Stimulated activated CD8-positive, alpha-beta memory T cell treated with anti-CD3 and anti-CD28 coated beads, Interleukin-4, amount 100 ng/mL, for 4 hours (primary cell): ENCODE measurements around the gene KIAA2012.
"Not testable (repeated sequence)": the region's sequence is repeated elsewhere in the genome, so short reads cannot be mapped to it uniquely, and the experiment has no call there.

Source experiments
- DNase-seq, 2 donors: peaks; one replicate each; pipeline ENCODE4 v3.0.0-alpha.2; 2020; ENCODE audit warnings: low read depth in 2 of 2, low spot score in 1 of 2

The KIAA2012 gene

DNA sequence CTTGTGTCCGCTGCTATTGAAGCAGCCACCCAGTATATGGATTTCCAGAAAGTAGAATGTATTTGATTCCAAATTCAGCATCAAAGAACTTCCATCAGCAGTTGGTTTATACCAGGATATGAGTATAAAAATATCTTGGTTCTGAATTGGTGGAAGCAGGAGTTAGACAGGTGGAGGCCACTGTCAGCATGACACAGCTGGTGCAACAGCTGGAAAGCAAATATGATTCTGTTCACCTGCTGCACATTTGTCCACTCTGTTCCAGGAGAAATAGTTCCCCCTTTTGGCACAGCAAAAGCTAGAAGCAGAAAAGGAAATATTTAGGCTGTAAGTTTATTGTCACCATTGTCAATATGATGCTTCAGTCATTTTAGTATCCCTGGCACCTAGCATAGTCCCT is 41.2 kb downstream of the KIAA2012 start:
- no peak for DNase-seq

DNA sequence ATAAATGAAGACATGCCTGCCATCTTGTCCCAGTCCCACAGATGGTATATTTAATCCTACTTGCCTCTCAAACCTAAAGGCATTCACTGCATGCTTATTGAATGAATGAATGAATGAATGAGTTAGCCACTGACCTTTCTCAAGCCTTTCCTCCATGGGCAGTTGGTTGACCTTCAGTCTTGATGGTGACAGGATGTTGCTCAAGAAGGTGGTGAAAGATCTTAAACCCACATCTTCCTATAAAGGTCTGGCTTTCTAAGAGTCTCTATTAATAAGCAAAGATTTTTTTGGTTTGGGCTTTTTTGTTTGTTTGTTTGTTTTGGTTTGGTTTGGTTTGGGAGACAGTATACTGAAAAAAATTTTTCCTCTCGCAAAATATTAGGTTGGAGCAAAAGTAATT is 41.7 kb downstream of the KIAA2012 start:
- DNase-seq: no peak

DNA sequence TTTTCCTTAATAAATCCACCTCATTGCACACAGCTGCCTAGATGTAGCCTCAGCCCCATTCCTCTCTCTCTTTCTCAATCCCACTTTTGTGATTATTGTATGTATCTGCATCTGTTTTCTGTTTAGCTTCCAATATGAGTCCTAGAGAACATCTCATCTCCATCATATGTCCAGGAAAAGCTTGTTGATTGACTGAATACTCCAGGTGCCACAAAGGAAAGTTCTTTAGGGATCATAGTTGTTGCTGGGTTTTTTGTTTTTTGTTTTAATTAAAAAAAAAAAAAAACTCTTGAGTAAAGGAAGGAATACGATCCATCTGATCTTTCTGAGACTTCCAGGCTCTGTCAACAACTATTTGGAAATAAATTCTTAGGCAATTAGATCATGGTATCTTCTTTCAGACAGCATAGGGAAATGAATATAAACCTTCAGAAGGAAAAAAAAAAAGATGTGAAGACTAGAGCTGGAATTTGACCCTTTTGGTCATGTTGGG is 42.5 kb downstream of the KIAA2012 start:
- DNase-seq: no peak

- no peak for DNase-seq
Measured at GRCh38 chr2:202116691-202117090, 43.6 kb downstream of the KIAA2012 start.

DNA sequence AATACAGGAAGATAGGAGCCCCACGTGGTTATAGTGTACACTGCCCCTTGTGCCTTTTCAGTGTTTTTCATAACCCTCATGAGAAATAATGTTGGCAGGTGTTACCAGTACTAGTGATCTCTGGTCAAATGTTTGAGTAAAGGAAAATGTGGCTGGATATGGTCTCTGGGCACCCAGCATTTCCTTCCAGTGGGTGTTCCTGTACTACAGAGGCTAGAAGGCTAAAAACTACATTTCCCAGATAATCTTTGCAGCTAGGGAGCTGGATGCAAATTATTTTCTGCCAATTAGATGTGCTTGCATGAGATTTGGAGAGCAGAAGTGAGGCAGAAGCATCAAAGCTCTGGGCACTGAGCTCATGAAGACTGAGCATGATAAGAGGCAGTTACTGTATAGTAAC is 45.1 kb downstream of the KIAA2012 start:
- no peak for DNase-seq

DNA sequence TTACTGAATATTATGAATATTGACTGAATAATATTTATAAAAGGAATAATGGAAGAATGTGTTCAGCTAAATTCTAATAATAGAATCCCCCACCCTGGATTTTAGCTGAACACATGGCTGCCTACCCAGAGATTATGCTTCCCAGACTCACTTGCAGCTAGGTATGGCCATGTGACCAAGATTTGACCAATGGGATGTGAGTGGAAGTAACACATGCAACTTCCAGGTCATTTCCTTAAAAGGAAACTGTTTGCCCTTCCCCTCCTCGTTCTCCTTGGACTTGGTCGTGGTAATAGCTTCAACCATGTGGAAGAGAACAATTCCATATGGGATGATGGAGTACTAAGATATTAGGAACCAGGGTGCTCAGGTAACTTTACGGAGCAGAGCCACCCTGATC is 47.8 kb downstream of the KIAA2012 start:
- DNase-seq: no peak

DNA sequence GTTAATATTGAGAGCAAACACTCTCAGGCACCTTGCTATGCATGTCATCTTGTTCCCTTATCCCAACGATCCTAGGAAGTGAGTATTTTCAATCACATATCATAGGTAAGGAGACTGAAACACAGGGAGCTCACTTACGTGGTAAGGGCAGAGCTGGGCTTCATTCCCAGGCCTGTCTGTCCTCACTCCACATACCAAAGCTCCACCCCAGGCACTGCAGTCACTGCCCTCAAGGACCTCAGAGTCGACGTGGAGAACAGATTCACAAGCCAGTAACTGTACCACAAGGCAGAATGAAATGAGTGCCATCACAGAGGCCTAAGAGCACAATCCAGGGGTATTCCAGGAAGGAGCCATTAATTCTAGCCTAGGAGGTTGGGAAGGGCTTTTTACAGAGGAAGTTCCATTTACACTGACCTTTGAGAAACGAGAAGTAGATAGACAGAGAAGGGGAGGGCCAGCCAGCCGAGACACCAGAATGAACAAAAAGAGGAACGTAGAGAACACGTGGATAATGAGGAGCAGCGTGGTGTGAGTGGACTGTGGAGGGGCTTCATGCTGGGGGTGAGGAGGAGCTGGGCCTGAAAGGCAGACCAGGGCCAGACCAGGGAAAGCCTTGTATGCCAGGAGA is 48.6 kb downstream of the KIAA2012 start:
- DNase-seq: no peak

- no peak for DNase-seq
Measured at GRCh38 chr2:202122163-202122540, 49.1 kb downstream of the KIAA2012 start.

DNA sequence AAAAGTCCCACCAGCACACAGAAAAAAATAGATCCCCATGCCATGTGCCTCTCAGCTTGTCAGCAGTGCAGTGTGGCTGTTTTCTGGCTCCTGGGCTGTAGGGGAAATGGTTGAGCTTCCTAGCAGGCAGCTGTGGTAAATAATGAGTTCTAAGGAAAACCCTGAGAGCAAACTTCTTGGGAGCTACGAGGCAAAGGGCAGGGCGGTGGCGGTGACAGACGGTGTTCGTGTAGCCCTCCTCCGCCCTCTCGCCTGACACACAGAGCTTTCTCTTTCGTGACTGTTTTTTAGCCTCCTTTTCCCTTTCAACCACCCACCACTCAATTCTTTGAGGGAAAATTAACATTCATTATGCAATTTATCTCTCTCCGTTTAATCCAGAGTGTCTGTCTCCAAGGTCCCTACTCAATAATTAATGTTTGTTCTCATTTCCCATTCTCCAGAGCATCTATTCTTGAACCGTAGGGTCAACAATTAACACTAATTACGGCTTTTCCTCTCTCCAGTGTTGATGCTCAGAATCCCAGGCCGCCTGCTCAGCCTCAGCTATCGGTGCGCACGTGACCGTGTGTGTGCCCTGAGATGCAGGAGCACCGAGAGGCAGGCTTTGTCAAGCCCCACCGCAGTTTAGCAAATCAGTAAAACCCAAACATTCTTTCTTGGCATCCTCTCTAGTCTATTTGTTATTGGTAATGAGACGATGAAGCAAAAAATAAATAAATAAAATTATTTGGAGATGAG is 50.1 kb downstream of the KIAA2012 start:
- DNase-seq: no peak

- DNase-seq: no peak
Measured at GRCh38 chr2:202124286-202124685, 51.2 kb downstream of the KIAA2012 start.

GRCh38 chr2:202127687-202128331 is 54.8 kb downstream of the KIAA2012 start:
- no peak for DNase-seq

GRCh38 chr2:202129841-202130240 is 56.8 kb downstream of the KIAA2012 start:
- DNase-seq: no peak

DNA sequence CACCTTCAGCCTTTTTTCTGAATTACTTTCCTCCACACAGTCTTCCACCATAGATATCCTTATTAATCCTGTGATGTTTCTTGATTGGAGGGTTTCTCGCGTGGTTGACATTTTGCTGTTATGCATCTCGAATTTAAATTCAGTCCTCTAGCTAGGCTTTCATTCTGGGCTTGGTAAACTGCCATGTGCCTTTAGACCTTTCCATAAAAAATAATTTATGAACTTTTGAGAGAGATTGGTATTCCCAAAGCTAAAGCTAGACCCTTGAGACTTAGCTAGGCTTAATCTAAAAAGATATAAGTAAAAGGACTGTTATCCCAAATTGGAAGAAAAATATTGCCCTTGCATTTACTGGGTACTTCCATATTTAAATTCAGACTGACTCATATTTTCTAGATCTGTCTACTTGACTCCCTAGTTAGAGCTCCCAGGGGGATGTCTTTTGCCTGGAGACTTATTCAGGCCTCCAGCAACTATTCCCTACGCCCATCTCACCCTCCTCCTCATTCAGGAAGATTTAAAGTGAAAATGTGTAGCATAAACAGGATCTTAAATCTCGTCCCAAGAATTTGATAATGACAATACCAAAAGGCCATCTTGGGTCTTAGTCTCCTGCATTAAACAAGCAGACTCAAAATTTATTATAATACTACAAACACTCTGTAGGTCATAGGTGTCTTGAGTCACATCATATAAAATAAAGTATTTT is 60.3 kb downstream of the KIAA2012 start:
- DNase-seq: no peak

- DNase-seq: no peak
Measured at GRCh38 chr2:202133909-202134265, 60.8 kb downstream of the KIAA2012 start.

GRCh38 chr2:202135091-202135874 is 62.2 kb downstream of the KIAA2012 start:
- no peak for DNase-seq

DNA sequence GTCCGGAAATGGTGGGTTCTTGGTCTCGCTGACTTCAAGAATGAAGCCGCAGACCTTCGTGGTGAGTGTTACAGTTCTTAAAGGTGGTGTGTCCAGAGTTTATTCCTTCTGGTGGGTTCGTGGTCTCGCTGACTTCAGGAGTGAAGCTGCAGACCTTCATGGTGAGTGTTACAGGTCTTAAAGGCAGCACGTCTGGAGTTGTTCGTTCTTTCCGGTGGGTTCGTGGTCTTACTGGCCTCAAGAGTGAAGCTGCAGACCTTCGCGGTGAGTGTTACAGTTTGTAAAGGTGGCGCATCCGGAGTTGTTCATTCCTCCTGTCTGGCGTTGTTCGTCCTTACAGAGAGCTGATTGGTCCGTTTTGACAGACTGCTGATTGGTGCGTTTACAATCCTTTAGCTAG is 63.0 kb downstream of the KIAA2012 start:
- not testable (repeated sequence) for DNase-seq

- no peak for DNase-seq
Measured at GRCh38 chr2:202136526-202136925, 63.5 kb downstream of the KIAA2012 start.

- no peak for DNase-seq
Measured at GRCh38 chr2:202140522-202141252, 67.6 kb downstream of the KIAA2012 start.

DNA sequence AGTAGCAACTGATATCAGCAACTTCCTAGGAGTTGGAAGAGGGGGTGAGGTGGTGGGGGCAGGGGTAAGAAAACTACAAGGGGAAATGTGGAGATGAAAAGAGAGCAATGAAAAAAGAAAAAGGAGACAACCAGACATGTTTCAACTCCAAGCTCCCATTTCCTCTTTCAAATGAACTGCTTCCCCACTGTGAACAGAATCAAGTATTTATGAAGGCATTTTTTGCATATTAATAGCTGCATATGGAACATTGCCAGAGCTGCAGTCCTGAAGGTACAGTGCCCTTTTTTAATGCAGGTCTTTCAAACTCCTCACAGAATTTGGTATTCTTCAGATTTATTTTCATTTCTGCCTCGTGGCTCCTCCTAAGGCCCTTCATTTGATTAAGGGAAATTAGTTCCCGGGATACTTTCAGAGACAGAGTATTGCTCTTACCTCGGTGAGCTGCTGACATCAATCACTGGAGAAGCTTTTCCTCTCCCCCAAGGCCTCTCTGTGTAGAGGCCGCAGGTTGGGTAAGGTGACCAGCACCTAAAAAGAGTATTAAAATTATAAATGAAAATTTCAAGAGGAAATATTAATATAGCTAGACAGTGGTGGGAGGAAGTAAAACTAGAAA is 68.4 kb downstream of the KIAA2012 start:
- DNase-seq: no peak

DNA sequence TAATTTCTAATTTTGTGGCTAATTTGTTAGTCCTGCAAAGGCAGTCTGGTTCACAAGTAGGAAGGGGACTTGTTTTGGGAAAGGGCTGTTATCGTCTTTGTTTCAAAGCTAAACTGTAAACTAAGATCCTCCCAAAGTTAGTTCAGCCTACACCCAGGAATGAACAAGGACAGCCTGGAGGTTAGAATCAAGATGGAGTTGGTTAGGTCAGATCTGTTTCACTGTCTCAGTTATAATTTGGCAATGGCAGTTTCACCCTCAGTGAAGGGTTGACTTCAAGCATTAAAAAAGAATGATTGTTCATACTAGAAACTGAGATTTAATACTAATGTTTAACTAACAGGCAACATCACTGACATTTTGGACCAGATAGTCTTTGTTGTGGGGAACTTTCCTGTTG is 69.5 kb downstream of the KIAA2012 start:
- DNase-seq: no peak
